GM18520 (cell line): ENCODE measurements around the gene JPH3.

Experiments
- ATAC-seq: cut with Tn5 transposase; IDR thresholded peaks from one replicate; pipeline ENCODE4 v1.9.1; 2021; ENCODE audit not compliant: unreplicated experiment

The JPH3 gene

GRCh38 chr16:87648698-87649487, 46.6 kb downstream of the JPH3 start:
- no peak for ATAC-seq

DNA sequence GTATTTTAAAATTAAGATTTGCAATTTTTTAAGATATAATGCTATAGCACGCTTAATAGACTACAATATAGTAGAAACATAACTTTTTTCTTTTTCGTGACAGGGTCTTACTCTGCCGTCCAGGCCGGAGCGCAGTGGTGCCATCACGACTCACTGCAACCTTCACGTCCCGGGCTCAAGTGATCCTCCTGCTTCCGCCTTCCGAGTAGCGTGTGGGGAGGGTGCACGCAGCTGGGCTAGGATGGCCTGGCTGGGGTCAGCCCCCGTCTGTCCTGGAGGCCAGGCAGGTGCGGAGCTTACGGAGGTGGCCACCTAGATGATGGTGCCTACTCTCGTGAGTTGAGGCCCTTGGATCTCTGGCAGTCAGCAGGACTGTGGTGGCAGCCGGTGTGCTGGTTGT, 50.1 kb downstream of the JPH3 start:
- no peak for ATAC-seq

- ATAC-seq: no peak
These were observed 50.5 kb downstream of the JPH3 start for GRCh38 chr16:87652799-87653198.

DNA sequence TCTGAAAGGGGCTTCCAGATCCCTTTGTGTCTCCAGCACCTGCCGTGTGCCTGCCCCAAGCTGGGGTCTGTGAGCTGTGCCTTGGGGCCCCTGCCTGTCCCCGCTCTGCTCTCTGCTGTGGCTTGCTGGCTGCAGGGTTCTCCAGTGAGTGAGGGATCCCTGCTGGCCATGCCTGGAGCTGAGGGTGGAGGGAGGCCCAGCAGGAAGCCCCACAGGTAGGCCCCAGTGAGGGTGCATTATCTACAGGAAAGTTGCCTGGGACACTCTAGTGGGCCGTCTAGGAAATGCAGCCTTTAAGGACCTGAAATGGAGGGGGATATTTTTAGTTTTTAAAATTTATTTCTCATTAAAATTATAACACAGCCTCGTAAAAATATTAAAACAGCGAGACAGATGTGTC, 50.9 kb downstream of the JPH3 start:
- no peak for ATAC-seq

- ATAC-seq: no peak
These were observed 52.5 kb downstream of the JPH3 start for GRCh38 chr16:87654826-87655225.

- ATAC-seq: no peak
These were observed 54.0 kb downstream of the JPH3 start for GRCh38 chr16:87656328-87656727.

DNA sequence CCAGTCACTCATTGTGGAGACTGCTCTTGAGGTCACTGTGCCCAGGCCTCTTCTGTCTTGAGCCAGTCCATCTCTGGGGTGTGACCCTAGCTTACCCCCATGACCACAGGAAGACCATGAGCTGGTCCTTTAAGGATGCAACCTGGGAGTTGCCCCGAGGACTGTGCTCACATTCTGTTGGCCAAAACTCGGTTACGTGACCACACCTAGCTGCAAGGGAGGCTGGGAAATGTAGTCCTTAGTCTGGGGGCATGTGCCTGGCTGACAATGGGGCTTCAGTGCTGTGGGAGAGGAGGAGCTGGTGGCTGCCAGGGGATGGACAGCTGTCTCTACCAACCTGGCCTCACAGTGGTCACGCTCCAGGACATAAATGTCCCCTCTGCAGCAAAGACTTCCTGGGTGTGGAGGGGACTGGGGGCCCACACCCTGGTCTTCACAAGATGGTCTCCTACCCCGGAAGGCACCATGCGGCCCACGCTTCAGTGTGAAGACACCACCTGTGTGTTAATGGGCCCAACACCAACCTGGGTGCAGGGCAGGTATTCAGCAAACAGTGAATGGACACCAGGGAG, 55.4 kb downstream of the JPH3 start:
- no peak for ATAC-seq

DNA sequence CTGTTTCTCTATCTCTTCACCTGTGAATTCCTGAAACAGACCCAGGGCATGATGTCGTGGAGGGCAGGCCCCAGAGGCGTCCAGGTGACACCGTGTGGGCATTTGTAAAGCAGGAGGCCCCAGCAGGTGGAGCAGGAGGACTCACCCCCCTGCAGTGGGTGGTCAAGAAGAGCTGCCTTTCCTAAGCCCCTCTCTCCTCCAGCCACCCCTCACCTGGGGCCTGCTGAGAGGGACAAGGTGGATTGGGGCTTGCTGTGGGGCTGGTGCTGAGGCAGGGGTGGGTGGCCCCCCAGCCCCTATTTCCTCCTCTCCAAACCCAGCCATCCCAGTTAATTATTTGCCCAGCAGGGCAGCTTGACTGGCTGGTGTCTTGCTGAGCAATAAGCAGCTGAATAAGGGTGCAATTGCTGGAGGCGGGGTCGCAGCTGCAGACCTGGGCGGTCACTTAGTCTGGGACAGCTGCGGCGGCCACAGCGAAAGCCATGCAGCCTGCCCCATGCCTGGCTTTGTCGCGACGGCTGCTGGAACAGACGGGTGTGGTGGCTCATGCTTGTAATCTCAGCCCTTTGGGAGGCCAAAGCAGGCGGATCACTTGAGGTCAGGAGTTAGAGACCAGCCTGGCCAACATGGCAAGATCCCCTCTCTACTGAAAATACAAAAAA, 56.4 kb downstream of the JPH3 start:
- ATAC-seq: no peak

GRCh38 chr16:87661561-87661960, 59.3 kb downstream of the JPH3 start:
- ATAC-seq: no peak

DNA sequence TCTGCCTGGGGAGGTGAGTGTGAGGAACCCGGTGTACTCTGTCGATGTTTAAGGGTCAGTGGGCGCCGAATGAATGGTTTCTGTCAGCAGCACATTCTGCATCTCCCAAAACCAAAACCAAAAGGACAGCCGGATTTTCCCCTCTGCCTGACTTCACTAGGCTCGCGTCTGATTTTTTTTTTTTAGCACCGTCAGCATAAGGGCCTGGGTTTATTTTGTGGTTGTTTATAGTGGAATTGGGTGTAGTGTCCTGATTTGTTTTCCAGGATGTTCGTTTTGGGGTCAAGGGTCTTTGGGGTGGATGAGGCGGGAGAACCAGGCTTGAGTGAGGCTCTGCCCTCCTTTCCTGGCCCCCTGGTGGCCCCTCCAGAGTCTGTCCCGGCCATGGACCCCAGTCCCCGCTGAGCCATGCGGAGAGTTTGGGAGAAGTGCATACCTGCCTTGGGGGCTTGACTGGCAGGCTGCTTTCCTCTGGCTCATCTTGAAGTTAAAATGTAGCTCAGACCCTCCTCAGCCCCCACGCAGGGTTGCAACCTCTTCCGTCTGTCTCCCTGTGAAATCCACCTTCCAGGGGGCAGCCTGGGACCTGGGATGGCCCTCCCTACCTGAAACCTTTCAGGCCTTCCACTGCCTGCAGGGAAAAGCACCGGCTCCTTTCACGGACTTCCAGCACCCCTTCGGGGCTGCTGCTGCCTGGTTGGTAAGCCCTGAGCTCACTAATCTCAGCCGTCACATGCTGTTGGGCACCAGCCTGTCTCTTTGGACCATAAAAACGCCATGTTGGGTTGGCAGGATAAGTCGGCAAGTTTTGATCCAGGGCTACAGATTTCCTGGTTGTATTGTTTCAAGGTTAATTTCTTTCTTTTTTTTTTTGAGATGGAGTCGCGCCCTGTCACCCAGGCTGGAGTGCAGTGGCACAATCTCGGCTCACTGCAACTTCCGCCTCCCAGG, 60.2 kb downstream of the JPH3 start:
- no peak for ATAC-seq

DNA sequence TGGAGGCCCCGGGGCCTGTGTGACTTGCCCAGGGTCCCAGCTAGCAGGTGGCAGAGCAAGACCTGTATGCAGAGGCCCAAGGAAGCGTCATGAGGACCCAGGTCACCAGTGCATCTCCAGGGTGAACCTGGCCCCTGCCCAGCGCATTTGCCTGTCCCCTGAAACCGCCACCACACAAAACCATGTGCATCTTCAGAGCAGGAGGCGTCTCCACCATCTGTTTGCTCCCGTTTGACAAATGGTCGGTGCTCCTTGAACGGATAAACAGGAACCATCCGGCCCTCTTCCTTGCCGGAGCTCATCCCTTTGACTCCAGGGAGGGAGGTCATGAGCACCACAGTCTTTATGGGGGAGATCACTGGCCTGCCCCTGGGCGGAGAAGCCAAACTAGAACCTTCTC, 62.5 kb downstream of the JPH3 start:
- ATAC-seq: no peak

GRCh38 chr16:87665193-87665592, 62.9 kb downstream of the JPH3 start:
- ATAC-seq: no peak

GRCh38 chr16:87666919-87667318, 64.6 kb downstream of the JPH3 start:
- ATAC-seq: no peak

DNA sequence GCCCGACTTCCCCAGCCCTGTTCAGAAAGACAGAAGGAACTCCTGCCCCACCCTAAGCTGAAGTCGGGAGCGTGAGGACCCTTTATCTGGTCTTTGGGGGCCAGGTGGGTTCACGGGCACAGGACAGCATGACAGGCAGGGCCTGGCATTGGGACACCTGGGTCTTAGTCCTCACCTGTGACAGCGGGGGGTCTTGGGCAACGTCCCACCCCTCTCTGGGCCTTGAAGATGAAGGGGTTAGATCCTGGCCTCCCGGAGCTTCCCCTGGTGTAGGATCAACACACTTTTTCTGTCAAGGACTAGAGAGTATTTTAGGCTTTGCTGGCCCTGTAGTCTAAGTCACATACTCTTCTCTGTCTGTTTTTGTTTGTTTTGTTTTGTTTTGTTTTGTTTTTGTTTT, 65.1 kb downstream of the JPH3 start:
- no peak for ATAC-seq

DNA sequence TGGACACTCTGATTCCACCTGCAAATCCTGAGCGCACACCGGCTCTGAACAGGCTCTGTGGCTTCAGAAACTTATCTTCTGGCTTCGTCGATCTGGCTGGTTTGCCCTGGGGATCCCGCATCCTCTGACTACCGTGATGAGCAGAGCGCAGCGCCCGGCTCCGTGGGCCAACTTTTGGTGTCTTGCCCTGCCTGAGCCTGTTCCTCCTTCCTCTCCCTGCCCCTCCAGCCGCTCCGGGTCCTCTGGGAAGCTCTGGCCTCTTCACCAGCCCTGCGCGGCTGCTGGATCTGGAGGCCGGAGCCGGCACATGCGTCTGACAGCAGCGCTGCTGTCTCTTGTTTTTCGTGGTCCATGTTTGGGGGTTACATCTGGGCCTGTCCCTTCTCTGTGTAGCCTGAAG, 65.6 kb downstream of the JPH3 start:
- ATAC-seq: no peak

- ATAC-seq: no peak
These were observed 67.4 kb downstream of the JPH3 start for GRCh38 chr16:87669672-87670071.

DNA sequence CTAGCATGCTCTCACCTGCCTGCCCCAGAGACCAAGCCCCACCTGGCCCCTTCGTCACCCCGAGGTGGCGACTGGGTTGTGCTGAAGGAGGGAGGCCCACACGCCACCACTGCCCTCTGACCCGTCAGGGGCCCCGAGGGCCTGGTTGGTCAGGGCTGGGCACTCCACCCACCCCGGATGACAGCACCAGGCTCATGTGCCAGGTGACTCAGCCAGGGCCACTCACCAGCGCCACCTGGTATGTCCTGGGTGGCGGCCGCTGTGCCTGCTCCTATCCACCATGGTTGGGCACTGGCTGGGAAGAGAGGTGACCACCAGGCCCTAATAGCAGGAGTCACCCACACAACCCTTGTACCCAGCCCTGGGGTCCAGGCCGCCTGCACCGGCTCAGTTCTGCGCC, 68.9 kb downstream of the JPH3 start:
- ATAC-seq: no peak

DNA sequence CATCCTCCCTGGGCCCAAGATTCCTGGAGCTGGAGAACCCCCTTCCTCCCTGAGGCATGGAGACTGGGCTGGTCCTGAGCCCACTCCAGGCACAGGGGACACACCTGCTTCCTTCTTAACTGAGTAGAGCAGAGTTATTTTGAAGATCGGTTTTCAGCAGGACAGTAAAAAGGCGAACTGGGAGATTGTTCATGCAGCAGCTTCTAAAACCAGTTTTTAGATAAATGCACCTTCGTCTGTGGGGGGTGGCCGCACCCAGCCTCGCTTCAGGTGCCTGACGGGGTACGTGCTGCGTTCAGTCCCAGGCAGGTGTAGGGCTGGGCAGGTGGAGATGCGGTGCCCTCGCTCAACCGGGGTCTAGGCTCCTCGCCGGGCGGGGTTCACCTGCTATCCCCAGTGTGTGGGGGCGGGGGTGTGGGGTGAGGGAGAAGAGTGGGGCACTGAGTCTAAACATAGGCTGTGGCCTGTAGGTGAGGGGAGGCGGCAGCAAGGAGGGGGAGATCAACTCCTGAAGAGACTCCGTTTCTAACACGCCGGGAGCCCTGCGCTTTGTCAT, 69.5 kb downstream of the JPH3 start:
- no peak for ATAC-seq

- no peak for ATAC-seq
These were observed 72.1 kb downstream of the JPH3 start for GRCh38 chr16:87674419-87674818.

DNA sequence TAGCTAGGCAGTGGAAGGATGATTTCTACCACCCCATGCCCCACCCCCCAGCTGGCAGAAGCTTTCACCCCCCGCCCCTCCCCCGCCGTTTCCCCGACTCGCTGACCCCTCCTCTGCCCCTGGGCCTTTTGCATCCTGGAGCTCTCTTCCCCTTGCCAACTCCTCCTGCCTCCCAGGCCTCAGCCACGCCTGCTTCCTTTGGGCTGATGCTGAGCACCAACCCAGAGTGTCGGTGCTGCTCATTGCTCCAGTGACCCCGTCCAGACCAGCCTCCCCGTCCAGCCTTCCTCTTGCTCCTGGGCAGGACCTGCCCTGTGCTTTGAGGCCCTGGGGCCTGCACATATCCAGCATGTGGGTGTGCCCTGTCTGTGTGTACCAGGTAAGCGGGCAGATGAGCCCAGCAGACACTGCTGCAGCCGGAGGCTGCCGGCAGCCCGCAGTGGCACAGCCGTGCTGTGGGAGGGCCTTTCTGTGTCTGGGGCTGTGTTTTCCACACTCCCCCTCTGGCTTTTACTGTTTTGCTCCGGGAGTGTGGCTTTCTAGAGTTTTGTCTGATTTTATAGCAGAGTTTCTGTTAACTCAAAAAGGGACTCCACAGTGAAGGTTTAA, 72.9 kb downstream of the JPH3 start:
- no peak for ATAC-seq

DNA sequence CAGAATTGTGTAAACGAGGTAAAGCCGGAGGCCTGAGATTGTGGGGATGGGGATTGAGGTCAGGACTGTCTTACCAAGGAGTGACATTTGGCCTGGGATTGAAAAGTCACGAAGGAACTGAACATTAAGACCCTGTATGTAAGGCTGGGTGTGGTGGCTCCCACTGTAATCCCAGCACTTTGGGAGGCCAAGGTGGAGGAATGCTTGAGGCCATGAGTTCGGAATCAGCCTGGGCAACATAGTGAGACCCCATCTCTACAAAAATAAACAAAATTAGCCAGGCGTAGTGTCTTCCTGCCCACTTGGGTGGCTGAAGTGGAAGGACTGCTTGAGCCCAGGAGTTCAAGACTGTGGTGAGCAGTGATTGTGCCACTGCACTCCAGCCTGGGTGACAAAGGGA, 75.5 kb downstream of the JPH3 start:
- no peak for ATAC-seq
